ENCODE results near the gene AMPH. TPM values are rescaled to one million over a fixed set of nuclear protein-coding genes. Genes with fewer than 3 reads are reported as not detected.

AMPH gene
- 10 to 100 TPM in 1 of 6 donors, 1 to 10 TPM in 3, under 1 TPM in 2; 0.61 to 25.1 (median 2.5) TPM for total RNA-seq

DNA sequence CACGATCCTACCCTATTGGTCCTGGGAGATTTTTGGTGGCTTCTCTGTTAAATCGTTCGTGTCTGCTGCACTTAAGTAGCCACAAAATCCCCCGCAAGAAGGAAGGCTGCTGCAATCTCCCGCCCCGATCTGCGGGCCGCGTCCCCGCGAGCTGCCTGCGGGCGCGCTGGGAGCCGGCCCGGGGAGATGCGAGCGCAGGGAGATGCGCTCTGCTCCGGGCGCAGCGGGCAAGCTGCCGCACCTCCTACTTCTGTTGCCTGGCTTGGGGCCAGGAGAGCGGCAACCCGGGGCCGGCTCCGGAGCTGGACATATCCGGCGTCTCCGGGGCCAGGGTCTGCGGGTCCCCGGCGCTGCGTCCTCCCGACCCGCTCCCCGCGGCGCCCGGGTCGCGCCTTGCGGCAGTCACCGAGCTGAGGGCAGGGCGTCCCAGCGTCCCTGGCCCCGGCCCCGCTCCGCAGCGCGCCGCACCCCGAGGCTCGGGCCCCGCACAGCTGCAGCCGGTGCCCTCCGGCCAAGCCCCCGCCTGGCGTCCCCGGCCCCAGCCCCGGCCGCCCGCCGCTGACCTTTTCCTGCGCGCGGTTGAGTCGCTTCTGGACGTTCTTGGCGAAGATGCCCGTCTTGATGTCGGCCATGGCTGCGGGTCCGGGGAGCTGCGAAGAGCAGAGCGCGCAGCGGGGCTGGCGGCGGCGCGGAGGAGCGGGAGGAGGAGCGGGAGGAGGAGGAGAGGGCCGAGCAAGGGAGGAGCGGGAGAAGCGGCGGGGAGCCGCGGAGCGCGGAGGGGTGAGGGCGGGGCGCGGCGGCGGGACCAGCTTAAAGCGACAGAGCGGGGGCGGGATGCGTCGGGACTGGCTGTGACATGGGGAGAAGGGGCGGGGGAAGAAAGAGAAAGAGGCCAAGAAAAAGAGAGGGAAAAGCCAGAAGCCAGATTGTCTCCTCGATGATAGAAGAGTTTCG, at the start of gene AMPH:
AMPH (minus strand) TSS at position 654 of the 954 bp plus-strand sequence; CDS start at position 632, 22 bp downstream.
- peaks cover 0 to 10% (median 5%) of the 10 kb centered on the region in 4 donors for H3K4me1 ChIP-seq
- DNase-seq (peak in 1 of 2 donors; percentile 89), ATAC-seq (ENCODE audit: low FRiP score in 2 of 2) (peak in 1 of 2 donors; percentile 94)
- TF ChIP-seq POLR2AphosphoS5 (IDR thresholded peaks at IDR 0.05), result no peak
- TF ChIP-seq, protein P1, sequence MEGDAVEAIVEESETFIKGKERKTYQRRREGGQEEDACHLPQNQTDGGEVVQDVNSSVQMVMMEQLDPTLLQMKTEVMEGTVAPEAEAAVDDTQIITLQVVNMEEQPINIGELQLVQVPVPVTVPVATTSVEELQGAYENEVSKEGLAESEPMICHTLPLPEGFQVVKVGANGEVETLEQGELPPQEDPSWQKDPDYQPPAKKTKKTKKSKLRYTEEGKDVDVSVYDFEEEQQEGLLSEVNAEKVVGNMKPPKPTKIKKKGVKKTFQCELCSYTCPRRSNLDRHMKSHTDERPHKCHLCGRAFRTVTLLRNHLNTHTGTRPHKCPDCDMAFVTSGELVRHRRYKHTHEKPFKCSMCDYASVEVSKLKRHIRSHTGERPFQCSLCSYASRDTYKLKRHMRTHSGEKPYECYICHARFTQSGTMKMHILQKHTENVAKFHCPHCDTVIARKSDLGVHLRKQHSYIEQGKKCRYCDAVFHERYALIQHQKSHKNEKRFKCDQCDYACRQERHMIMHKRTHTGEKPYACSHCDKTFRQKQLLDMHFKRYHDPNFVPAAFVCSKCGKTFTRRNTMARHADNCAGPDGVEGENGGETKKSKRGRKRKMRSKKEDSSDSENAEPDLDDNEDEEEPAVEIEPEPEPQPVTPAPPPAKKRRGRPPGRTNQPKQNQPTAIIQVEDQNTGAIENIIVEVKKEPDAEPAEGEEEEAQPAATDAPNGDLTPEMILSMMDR (IDR thresholded peaks at IDR 0.05), result no peak
- no peak for TF ChIP-seq EP300 (IDR thresholded peaks at IDR 0.05)
- no peak for TF ChIP-seq POLR2A (IDR thresholded peaks at IDR 0.05)
- H3K27me3 ChIP-seq, result peaks cover 0 to 10% (median 8%) of the 10 kb centered on the region in 4 donors
- peak within 1 kb of the TSS in 3 of 4 donors; percentile 46 to 54 (median 53) for H3K4me3 ChIP-seq
- WGBS, 2 donors, result 2% methylated on average over 24 to 67 of the region's 105 CpGs
- H3K27ac ChIP-seq, result no peak within 1 kb of the TSS
- no peaks in the 10 kb centered on the region for H3K36me3 ChIP-seq
- no peaks in the 10 kb centered on the region for H3K9me3 ChIP-seq

GRCh38 chr7:38679419-38679818, 48.2 kb upstream of the AMPH start:
- Histone ChIP-seq H3K4me1 (peaks cover 0 to under 1% (median 0%) of the 10 kb centered on the region in 4 donors), H3K36me3 (no peaks in the 10 kb centered on the region), H3K27me3 (no peaks in the 10 kb centered on the region), H3K4me3 (no peak overlapping the region), H3K27ac (no peak overlapping the region), H3K9me3 (no peaks in the 10 kb centered on the region)
- WGBS, 2 donors, result 46 to 55% methylated on average over 3 of the region's 3 CpGs
- TF ChIP-seq, protein P1 (IDR thresholded peaks at IDR 0.05), result no peak
- TF ChIP-seq EP300 (IDR thresholded peaks at IDR 0.05) (no peak), POLR2A (IDR thresholded peaks at IDR 0.05) (peak in 1 of 4 donors; percentile 14), POLR2AphosphoS5 (IDR thresholded peaks at IDR 0.05) (no peak)
- DNase-seq (no peak), ATAC-seq (ENCODE audit: low FRiP score in 2 of 2) (peak in 1 of 2 donors; percentile 17)

GRCh38 chr7:38678698-38679054, 47.5 kb upstream of the AMPH start:
- Histone ChIP-seq H3K27me3 (no peaks in the 10 kb centered on the region), H3K9me3 (no peaks in the 10 kb centered on the region), H3K27ac (no peak overlapping the region), H3K4me1 (peaks cover 0 to 5% (median 0%) of the 10 kb centered on the region in 4 donors), H3K36me3 (no peaks in the 10 kb centered on the region), H3K4me3 (no peak overlapping the region)
- TF ChIP-seq EP300 (IDR thresholded peaks at IDR 0.05) (no peak), POLR2A (IDR thresholded peaks at IDR 0.05) (no peak), POLR2AphosphoS5 (IDR thresholded peaks at IDR 0.05) (no peak)
- TF ChIP-seq, protein P1 (IDR thresholded peaks at IDR 0.05), result no peak
- ATAC-seq (ENCODE audit: low FRiP score in 2 of 2) (peak in 1 of 2 donors; percentile 13), DNase-seq (no peak)
- 87 to 100% methylated on average over 1 of the region's 1 CpG for WGBS, 2 donors

DNA sequence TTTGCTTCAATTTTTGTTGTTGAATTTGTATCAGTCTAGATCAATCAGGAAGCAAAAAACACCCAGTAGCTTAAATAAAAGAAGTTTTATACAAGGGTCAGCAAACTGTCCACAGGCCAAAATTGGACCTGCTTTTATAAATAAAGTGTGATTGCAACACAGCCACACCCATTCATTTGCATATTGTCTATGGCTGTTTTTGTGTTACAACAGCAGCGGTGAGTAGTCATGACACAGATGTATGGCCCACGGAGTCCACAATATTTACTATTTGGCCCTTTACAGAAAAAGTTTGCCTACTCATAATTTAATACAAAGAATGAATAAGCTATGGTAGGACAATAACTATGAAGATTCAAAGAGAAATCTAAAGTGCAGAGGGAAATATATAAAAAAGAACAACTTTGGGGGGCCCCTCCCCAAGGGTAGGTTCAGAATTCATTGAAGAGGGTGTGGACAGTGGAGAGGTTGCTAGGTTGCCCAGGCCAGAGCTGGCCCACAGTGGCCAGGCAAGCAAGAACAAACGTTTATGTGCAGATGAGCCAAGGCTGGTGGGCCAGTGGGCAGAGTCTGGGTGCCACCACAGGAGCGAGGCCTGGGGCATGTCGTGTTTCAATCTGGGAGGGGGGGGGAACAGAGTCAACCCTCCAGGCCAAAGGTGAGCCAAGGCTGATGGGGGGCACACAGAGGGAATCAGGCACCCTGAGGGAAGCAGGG, 47.0 kb upstream of the AMPH start:
- Histone ChIP-seq H3K27me3 (no peaks in the 10 kb centered on the region), H3K9me3 (no peaks in the 10 kb centered on the region), H3K4me1 (peaks cover 0 to 5% (median 0%) of the 10 kb centered on the region in 4 donors), H3K27ac (no peak overlapping the region), H3K36me3 (no peaks in the 10 kb centered on the region), H3K4me3 (no peak overlapping the region)
- no peak for TF ChIP-seq POLR2AphosphoS5 (IDR thresholded peaks at IDR 0.05)
- no peak for TF ChIP-seq EP300 (IDR thresholded peaks at IDR 0.05)
- TF ChIP-seq, protein P1 (IDR thresholded peaks at IDR 0.05), result no peak
- no peak for TF ChIP-seq POLR2A (IDR thresholded peaks at IDR 0.05)
- ATAC-seq (ENCODE audit: low FRiP score in 2 of 2) (no peak), DNase-seq (peak in 1 of 2 donors; percentile 9)
- WGBS, 2 donors, result 74 to 91% methylated on average over 5 of the region's 5 CpGs

Measured in upper lobe of left lung (tissue), 6 donors.